AG09319 (cell line): ENCODE results near the gene TMEM108.

Experiments
- DNase-seq: peaks from one replicate; pipeline ENCODE4 v3.0.0-alpha.2; 2010; ENCODE audit warnings: low read depth; ENCODE audit errors: extremely low read depth
- CTCF ChIP-seq: IDR thresholded peaks from 2 replicates; pipeline ENCODE4 v1.5.1; 2011; ENCODE audit warnings: low read depth, mild to moderate bottlenecking, inconsistent platforms, low read length, moderate library complexity

TMEM108 gene

GRCh38 chr3:133387341-133387740, 349.1 kb downstream of the TMEM108 start:
- no peak for TF ChIP-seq CTCF
- no peak for DNase-seq

- no peak for DNase-seq
- no peak for TF ChIP-seq CTCF
Observed at GRCh38 chr3:133388696-133389395, 350.7 kb downstream of the TMEM108 start.

GRCh38 chr3:133390715-133391114, 352.5 kb downstream of the TMEM108 start:
- DNase-seq, result no peak

GRCh38 chr3:133393204-133393603, 355.0 kb downstream of the TMEM108 start:
- TF ChIP-seq CTCF, result no peak
- no peak for DNase-seq

More at GRCh38 chr3:133390715-133391114, 352.5 kb downstream of the TMEM108 start:
- no peak for TF ChIP-seq CTCF

- TF ChIP-seq CTCF, result no peak
- DNase-seq, result no peak
Observed at GRCh38 chr3:133393691-133394474, 355.7 kb downstream of the TMEM108 start.

GRCh38 chr3:133394561-133395311, 356.5 kb downstream of the TMEM108 start:
- DNase-seq, result no peak

More at GRCh38 chr3:133394561-133395311, 356.5 kb downstream of the TMEM108 start:
- no peak for TF ChIP-seq CTCF
